Amniotic epithelial cell (primary cell): ENCODE data around the gene CANT1.

Experiments used
- DNase-seq: peaks from one replicate; pipeline ENCODE4 v3.0.0-alpha.2; 2010; ENCODE audit warnings: low read depth

CANT1 gene

GRCh38 chr17:79008666-79009387, 737 bp downstream of the CANT1 start:
- no peak for DNase-seq

GRCh38 chr17:79007504-79008381, 1.8 kb downstream of the CANT1 start:
- no peak for DNase-seq

- no peak for DNase-seq
Observed at GRCh38 chr17:79006794-79007503, 2.6 kb downstream of the CANT1 start.

- DNase-seq = no peak
Observed at GRCh38 chr17:79006046-79006445, 3.5 kb downstream of the CANT1 start.

- DNase-seq = no peak
Observed at GRCh38 chr17:79005063-79005861, 4.3 kb downstream of the CANT1 start.

- DNase-seq = no peak
Observed at GRCh38 chr17:79003661-79004411, 5.7 kb downstream of the CANT1 start.

- DNase-seq = no peak
Observed at GRCh38 chr17:79002796-79003593, 6.6 kb downstream of the CANT1 start.

- no peak for DNase-seq
Observed at GRCh38 chr17:79002291-79002690, 7.3 kb downstream of the CANT1 start.

GRCh38 chr17:79001190-79002020, 8.2 kb downstream of the CANT1 start:
- DNase-seq = no peak

GRCh38 chr17:79000396-79001189, 9.0 kb downstream of the CANT1 start:
- DNase-seq = no peak

- no peak for DNase-seq
Observed at GRCh38 chr17:78999947-79000395, 9.6 kb downstream of the CANT1 start.

- no peak for DNase-seq
Observed at GRCh38 chr17:78999056-78999768, 10.4 kb downstream of the CANT1 start.

GRCh38 chr17:78998311-78999055, 11.1 kb downstream of the CANT1 start:
- no peak for DNase-seq

GRCh38 chr17:78997881-78998280, 11.7 kb downstream of the CANT1 start:
- no peak for DNase-seq

GRCh38 chr17:78997231-78997741, 12.3 kb downstream of the CANT1 start:
- DNase-seq = no peak

- no peak for DNase-seq
Observed at GRCh38 chr17:78996781-78997201, 12.8 kb downstream of the CANT1 start.
